GM21390 (cell line): ENCODE data around the gene APOL5.

ENCODE experiments used
- ATAC-seq: cut with Tn5 transposase; IDR thresholded peaks from one replicate; pipeline ENCODE4 v1.9.1; 2021; ENCODE audit not compliant: unreplicated experiment

APOL5 gene

GRCh38 chr22:35739931-35740380 is 22.3 kb downstream of the APOL5 start:
- ATAC-seq: no peak

- no peak for ATAC-seq
These were observed 22.9 kb downstream of the APOL5 start for GRCh38 chr22:35740616-35741015.

DNA sequence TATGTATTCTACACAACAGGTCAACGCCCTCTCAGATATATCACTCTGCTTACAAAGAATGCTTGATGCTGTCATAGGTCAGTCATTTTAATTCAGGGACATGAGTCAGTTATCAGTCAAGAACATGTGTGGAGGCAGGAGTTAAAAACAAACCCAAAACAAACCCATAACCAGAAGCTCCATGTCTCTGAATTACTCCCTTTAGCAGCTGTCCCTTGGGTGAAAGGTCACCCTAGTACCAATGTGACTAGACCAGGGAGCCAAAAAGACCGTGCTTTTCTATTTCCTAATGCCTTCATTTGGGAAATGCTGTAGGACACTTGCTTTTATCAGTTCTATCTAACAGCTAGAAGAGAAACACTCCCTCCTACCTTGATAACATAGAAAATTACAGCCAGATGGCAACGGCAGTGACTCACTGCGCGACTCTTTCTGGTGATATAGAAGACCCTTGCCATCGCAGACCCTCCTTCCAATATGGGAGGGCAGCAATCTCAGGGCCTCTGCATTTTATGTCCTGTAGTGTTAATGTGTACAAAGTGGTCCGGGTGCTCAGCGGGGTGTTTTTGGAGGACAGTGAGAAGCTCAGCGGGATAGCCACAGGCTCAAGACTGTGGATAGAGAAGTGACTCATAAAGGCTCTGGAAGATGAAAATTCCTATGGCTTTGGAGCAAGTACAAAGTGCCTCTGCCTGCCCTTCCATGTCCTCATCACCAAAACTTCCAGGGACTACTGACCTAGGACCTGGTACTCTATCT is 24.8 kb downstream of the APOL5 start:
- ATAC-seq: no peak

GRCh38 chr22:35743326-35743860 is 25.7 kb downstream of the APOL5 start:
- no peak for ATAC-seq

DNA sequence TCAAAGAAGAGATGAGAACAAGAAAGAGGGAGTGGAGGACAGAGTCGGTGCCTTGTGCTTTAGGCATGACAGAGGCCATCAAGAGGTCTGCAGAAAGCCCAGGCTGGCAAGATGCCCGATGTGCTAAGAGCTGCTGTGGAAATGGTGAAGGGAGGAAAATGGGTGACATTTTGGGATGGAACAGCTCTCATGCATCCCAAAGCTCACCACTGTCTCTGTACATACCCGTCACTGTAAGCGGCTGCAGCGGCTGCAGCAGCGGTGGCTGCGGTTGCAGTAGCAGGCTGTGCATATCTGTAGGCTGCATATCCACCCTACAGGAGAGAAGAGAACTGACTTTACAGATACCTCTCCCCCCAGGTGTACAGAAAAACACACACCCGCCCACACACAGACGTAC is 28.6 kb downstream of the APOL5 start:
- ATAC-seq: no peak

GRCh38 chr22:35746946-35747703 is 29.5 kb downstream of the APOL5 start:
- ATAC-seq: no peak

DNA sequence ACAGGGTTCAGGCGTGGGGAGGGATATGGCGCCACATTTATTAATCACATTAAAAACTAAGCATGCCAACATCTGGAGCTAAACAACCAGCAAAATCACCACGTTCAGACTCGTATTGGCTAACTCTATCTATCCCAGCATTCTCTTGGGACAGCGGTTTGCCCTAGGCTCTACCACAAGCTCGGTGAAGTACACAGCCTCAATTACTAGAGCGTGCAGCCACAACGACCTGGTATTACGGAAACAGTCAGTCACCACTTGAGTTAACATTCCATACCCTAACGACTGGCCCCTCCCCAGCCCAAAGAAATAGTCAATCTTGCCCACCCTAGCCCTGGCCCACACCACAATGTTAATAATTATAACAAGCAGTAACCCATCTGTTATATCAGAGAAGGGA is 32.1 kb downstream of the APOL5 start:
- no peak for ATAC-seq

- ATAC-seq: no peak
These were observed 34.6 kb downstream of the APOL5 start for GRCh38 chr22:35752006-35752862.

DNA sequence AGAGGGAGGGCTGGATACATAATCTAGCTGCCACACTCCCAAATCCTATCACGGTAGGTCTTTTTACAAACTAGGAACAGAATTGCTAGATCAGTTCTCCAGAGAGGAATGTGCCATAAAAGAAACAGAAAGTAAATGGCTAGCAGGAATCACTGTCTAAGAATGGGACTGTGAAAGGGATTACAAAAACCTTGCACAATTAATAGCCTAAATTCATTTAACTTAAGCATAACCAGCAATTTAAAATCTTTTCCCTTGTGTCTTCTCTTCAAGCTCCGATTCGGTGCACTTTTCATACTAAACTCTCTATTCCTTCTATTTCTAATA is 35.2 kb downstream of the APOL5 start:
- no peak for ATAC-seq

DNA sequence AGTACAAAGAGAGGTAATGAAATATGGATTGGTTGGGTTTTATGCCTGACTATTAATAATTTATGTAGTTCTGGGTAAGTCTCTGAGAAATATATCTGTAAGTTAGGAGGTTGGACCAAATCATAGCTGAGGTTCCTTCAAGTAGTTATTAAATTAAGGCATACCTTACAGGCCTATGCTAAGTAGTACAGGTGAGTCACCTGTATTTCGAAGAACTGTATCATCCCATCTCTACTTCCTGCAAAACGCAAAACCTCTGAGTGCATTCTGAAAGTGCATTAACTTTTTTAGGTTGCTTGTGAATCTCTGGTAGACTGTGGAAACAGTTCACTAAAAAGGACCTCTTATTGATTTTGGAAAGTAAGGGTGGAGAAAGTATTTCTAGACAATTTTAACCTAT is 37.1 kb downstream of the APOL5 start:
- ATAC-seq: no peak

- ATAC-seq: no peak
These were observed 39.0 kb downstream of the APOL5 start for GRCh38 chr22:35756722-35757121.

- no peak for ATAC-seq
These were observed 40.7 kb downstream of the APOL5 start for GRCh38 chr22:35758394-35758793.

GRCh38 chr22:35761037-35761436 is 43.4 kb downstream of the APOL5 start:
- ATAC-seq: no peak

GRCh38 chr22:35766654-35767580 is 49.2 kb downstream of the APOL5 start:
- ATAC-seq: no peak

- no peak for ATAC-seq
These were observed 52.3 kb downstream of the APOL5 start for GRCh38 chr22:35769974-35770373.

DNA sequence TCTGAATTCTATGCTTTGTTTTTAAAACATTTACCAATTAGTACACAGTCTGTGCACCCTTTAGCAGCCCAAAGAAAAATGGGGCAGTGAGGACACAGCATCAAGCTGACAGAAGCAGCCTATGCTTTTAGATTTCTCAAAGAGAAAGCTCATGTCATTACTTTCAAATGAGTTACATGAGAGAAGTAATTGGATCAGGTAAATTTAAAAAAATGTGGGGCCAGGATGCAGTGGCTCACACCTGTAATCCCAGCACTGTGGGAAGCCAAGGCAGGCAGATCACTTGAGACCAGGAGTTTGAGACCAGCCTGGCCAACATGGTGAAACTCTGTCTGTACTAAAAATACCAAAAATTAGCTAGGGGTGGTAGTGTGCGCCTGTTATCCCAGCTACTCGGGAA is 57.7 kb downstream of the APOL5 start:
- ATAC-seq: no peak

GRCh38 chr22:35777335-35777975 is 59.8 kb downstream of the APOL5 start:
- ATAC-seq: no peak
